ENCODE measurements around the gene WDR77. TPM values are rescaled to one million over a fixed set of nuclear protein-coding genes. Genes with fewer than 3 reads are reported as not detected.

Gene WDR77
- total and polyA plus RNA-seq, 2 donors: 29.6 to 36.8 TPM

- no peaks in the 10 kb centered on the region for H3K9me3 ChIP-seq (ENCODE audit: control insufficient read depth in 2 of 2, insufficient read depth in 1 of 2, low read length in 1 of 2)
- no peaks in the 10 kb centered on the region for H3K27me3 ChIP-seq (ENCODE audit: control insufficient read depth in 2 of 2, insufficient read depth in 1 of 2, low read length in 1 of 2)
- no peak for DNase-seq (ENCODE audit: low read depth in 6 of 9, low spot score in 9 of 9)
- peaks cover under 1 to 9% of the 10 kb centered on the region in 2 donors for H3K4me1 ChIP-seq (ENCODE audit: control insufficient read depth in 2 of 2, insufficient read depth in 2 of 2, low read length in 2 of 2)
- 97% methylated on average over 2 of the region's 2 CpGs for WGBS
- H3K27ac ChIP-seq (ENCODE audit: low read depth in 1 of 2, low read length in 1 of 2): no peak overlapping the region
- H3K4me3 ChIP-seq (ENCODE audit: low read length in 2 of 2): no peak overlapping the region
- peaks cover 23 to 27% of the 10 kb centered on the region in 2 donors for H3K36me3 ChIP-seq (ENCODE audit: control insufficient read depth in 2 of 2, insufficient read depth in 2 of 2, low read length in 1 of 2)
Measured at GRCh38 chr1:111465754-111466153, 16.7 kb upstream of the WDR77 start.

- Histone ChIP-seq H3K27me3 (ENCODE audit: control insufficient read depth in 2 of 2, insufficient read depth in 1 of 2, low read length in 1 of 2) (no peaks in the 10 kb centered on the region), H3K4me3 (ENCODE audit: low read length in 2 of 2) (no peak overlapping the region), H3K27ac (ENCODE audit: low read depth in 1 of 2, low read length in 1 of 2) (no peak overlapping the region), H3K4me1 (ENCODE audit: control insufficient read depth in 2 of 2, insufficient read depth in 2 of 2, low read length in 2 of 2) (no peaks in the 10 kb centered on the region), H3K36me3 (ENCODE audit: control insufficient read depth in 2 of 2, insufficient read depth in 2 of 2, low read length in 1 of 2) (peaks cover 28 to 33% of the 10 kb centered on the region in 2 donors), H3K9me3 (ENCODE audit: control insufficient read depth in 2 of 2, insufficient read depth in 1 of 2, low read length in 1 of 2) (no peaks in the 10 kb centered on the region)
- WGBS: 84% methylated on average over 4 of the region's 4 CpGs
- DNase-seq (ENCODE audit: low read depth in 6 of 9, low spot score in 9 of 9): no peak
Measured at GRCh38 chr1:111463029-111463683, 14.1 kb upstream of the WDR77 start.

DNA sequence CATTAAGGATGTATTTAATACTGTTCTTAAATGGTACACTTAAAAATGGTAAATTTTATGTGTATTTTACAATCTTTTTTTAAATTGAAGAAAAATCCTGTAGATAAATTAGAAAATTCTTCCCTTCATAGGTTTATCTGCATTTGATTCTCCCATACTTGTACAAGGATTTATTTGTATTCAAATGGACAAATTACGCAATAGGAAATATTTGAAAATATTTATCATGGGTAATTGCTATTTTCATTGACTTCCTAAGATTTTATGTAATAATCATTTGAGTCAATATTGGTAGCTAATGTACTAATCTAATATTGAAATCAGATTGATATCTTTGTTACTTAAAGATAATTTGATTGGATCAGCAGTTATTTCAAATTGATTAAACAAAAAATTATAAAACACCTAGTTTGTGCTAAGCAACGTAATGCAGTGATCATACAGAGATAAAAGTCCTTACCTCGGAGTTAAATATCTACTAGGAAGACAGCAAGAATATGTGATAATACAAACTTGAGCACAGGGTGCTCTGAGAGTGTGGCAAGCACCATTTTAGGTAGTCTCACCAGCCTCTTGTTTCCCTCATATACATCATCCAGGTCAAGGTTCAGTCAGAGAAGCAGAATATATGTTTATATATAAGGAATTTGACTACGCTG lies 13.4 kb upstream of the WDR77 start:
- Histone ChIP-seq H3K4me1 (ENCODE audit: control insufficient read depth in 2 of 2, insufficient read depth in 2 of 2, low read length in 2 of 2) (no peaks in the 10 kb centered on the region), H3K9me3 (ENCODE audit: control insufficient read depth in 2 of 2, insufficient read depth in 1 of 2, low read length in 1 of 2) (no peaks in the 10 kb centered on the region), H3K36me3 (ENCODE audit: control insufficient read depth in 2 of 2, insufficient read depth in 2 of 2, low read length in 1 of 2) (peaks cover 25 to 40% of the 10 kb centered on the region in 2 donors), H3K27ac (ENCODE audit: low read depth in 1 of 2, low read length in 1 of 2) (no peak overlapping the region), H3K4me3 (ENCODE audit: low read length in 2 of 2) (no peak overlapping the region), H3K27me3 (ENCODE audit: control insufficient read depth in 2 of 2, insufficient read depth in 1 of 2, low read length in 1 of 2) (no peaks in the 10 kb centered on the region)
- WGBS: 97% methylated on average over 4 of the region's 4 CpGs
- DNase-seq (ENCODE audit: low read depth in 6 of 9, low spot score in 9 of 9): no peak

DNA sequence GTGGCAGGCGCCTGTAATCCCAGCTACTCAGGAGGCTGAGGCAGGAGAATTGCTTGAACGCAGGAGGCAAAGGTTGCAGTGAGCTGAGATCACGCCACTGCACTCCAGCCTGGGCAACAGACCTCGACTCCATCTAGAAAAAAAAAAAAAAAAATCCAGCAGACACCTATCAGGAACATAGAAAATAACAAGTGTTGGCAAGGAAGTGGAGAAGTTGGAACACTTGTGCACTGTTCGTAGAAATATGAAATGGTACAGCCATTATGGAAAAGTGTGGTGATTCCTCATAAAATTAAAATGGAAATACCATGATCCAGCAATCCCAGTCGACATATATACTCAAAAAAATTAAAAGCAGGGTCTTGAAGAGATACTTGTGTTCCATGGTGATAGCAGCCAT lies 12.7 kb upstream of the WDR77 start:
- Histone ChIP-seq H3K27ac (ENCODE audit: low read depth in 1 of 2, low read length in 1 of 2) (no peak overlapping the region), H3K27me3 (ENCODE audit: control insufficient read depth in 2 of 2, insufficient read depth in 1 of 2, low read length in 1 of 2) (no peaks in the 10 kb centered on the region), H3K4me1 (ENCODE audit: control insufficient read depth in 2 of 2, insufficient read depth in 2 of 2, low read length in 2 of 2) (no peaks in the 10 kb centered on the region), H3K36me3 (ENCODE audit: control insufficient read depth in 2 of 2, insufficient read depth in 2 of 2, low read length in 1 of 2) (peaks cover 27 to 47% of the 10 kb centered on the region in 2 donors), H3K4me3 (ENCODE audit: low read length in 2 of 2) (no peak overlapping the region), H3K9me3 (ENCODE audit: control insufficient read depth in 2 of 2, insufficient read depth in 1 of 2, low read length in 1 of 2) (no peaks in the 10 kb centered on the region)
- DNase-seq (ENCODE audit: low read depth in 6 of 9, low spot score in 9 of 9): no peak
- WGBS: 98% methylated on average over 6 of the region's 6 CpGs

DNA sequence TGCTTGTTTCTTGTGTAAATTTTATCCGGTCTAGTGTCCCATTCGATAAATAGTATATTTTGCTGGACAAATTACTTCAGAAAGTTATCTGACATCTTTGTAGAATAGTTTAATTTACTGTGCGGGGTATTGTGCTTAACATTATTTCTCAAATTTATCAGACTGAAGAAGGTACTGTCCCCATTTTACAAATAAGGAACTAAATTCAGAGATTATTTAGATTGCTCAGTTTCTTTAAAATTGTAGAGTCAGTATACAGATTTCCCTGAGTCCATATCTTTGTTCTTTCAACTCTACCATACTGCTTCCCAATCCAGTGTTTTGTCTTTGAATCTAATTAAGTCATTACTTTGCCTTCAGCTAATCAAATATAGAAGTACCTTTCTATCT lies 6.6 kb upstream of the WDR77 start:
- no peaks in the 10 kb centered on the region for H3K9me3 ChIP-seq (ENCODE audit: control insufficient read depth in 2 of 2, insufficient read depth in 1 of 2, low read length in 1 of 2)
- H3K36me3 ChIP-seq (ENCODE audit: control insufficient read depth in 2 of 2, insufficient read depth in 2 of 2, low read length in 1 of 2): peaks cover 24 to 60% of the 10 kb centered on the region in 2 donors
- H3K4me3 ChIP-seq (ENCODE audit: low read length in 2 of 2): no peak overlapping the region
- 97% methylated on average over 3 of the region's 3 CpGs for WGBS
- no peak overlapping the region for H3K27ac ChIP-seq (ENCODE audit: low read depth in 1 of 2, low read length in 1 of 2)
- no peak for DNase-seq (ENCODE audit: low read depth in 6 of 9, low spot score in 9 of 9)
- peaks cover 0 to 3% of the 10 kb centered on the region in 2 donors for H3K4me1 ChIP-seq (ENCODE audit: control insufficient read depth in 2 of 2, insufficient read depth in 2 of 2, low read length in 2 of 2)
- no peaks in the 10 kb centered on the region for H3K27me3 ChIP-seq (ENCODE audit: control insufficient read depth in 2 of 2, insufficient read depth in 1 of 2, low read length in 1 of 2)

- DNase-seq (ENCODE audit: low read depth in 6 of 9, low spot score in 9 of 9): no peak
- no peak overlapping the region for H3K27ac ChIP-seq (ENCODE audit: low read depth in 1 of 2, low read length in 1 of 2)
- H3K36me3 ChIP-seq (ENCODE audit: control insufficient read depth in 2 of 2, insufficient read depth in 2 of 2, low read length in 1 of 2): peaks cover 24 to 59% of the 10 kb centered on the region in 2 donors
- H3K4me1 ChIP-seq (ENCODE audit: control insufficient read depth in 2 of 2, insufficient read depth in 2 of 2, low read length in 2 of 2): peaks cover 3 to 7% of the 10 kb centered on the region in 2 donors
- WGBS: 87% methylated on average over 5 of the region's 5 CpGs
- H3K27me3 ChIP-seq (ENCODE audit: control insufficient read depth in 2 of 2, insufficient read depth in 1 of 2, low read length in 1 of 2): no peaks in the 10 kb centered on the region
- no peaks in the 10 kb centered on the region for H3K9me3 ChIP-seq (ENCODE audit: control insufficient read depth in 2 of 2, insufficient read depth in 1 of 2, low read length in 1 of 2)
- no peak overlapping the region for H3K4me3 ChIP-seq (ENCODE audit: low read length in 2 of 2)
Measured at GRCh38 chr1:111454859-111455641, 6.0 kb upstream of the WDR77 start.

GRCh38 chr1:111453706-111454105 lies 4.7 kb upstream of the WDR77 start:
- DNase-seq (ENCODE audit: low read depth in 6 of 9, low spot score in 9 of 9): no peak
- peaks cover 17 to 47% of the 10 kb centered on the region in 2 donors for H3K36me3 ChIP-seq (ENCODE audit: control insufficient read depth in 2 of 2, insufficient read depth in 2 of 2, low read length in 1 of 2)
- WGBS: 95% methylated on average over 3 of the region's 3 CpGs
- H3K27me3 ChIP-seq (ENCODE audit: control insufficient read depth in 2 of 2, insufficient read depth in 1 of 2, low read length in 1 of 2): no peaks in the 10 kb centered on the region
- H3K4me1 ChIP-seq (ENCODE audit: control insufficient read depth in 2 of 2, insufficient read depth in 2 of 2, low read length in 2 of 2): peaks cover 7 to 10% of the 10 kb centered on the region in 2 donors
- H3K9me3 ChIP-seq (ENCODE audit: control insufficient read depth in 2 of 2, insufficient read depth in 1 of 2, low read length in 1 of 2): peaks cover 0 to 3% of the 10 kb centered on the region in 2 donors
- no peak overlapping the region for H3K4me3 ChIP-seq (ENCODE audit: low read length in 2 of 2)
- H3K27ac ChIP-seq (ENCODE audit: low read depth in 1 of 2, low read length in 1 of 2): no peak overlapping the region

DNA sequence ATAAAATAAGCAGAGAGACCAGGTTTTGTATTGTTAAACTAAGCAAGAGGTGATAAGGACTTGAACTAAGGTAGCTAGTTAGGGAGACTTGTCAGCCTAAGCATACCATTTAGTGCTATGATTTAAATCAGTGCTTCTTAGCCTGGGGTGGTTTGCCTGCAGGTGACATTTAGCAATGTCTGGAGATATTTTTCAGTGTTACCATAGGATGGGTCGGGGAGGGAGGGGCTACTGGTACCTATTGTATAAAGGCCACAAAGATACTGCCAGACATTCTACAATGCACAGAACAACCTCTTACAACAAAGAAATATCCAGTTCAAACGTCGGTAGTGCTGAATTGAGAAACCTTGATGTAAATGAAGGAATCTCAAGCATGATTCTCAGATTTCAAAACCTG lies 3.5 kb upstream of the WDR77 start:
- Histone ChIP-seq H3K36me3 (ENCODE audit: control insufficient read depth in 2 of 2, insufficient read depth in 2 of 2, low read length in 1 of 2) (peaks cover 10 to 36% of the 10 kb centered on the region in 2 donors), H3K27ac (ENCODE audit: low read depth in 1 of 2, low read length in 1 of 2) (no peak overlapping the region), H3K27me3 (ENCODE audit: control insufficient read depth in 2 of 2, insufficient read depth in 1 of 2, low read length in 1 of 2) (no peaks in the 10 kb centered on the region), H3K4me1 (ENCODE audit: control insufficient read depth in 2 of 2, insufficient read depth in 2 of 2, low read length in 2 of 2) (peaks cover 15 to 19% of the 10 kb centered on the region in 2 donors), H3K4me3 (ENCODE audit: low read length in 2 of 2) (no peak overlapping the region), H3K9me3 (ENCODE audit: control insufficient read depth in 2 of 2, insufficient read depth in 1 of 2, low read length in 1 of 2) (peaks cover 0 to 3% of the 10 kb centered on the region in 2 donors)
- 96% methylated on average over 3 of the region's 3 CpGs for WGBS
- DNase-seq (ENCODE audit: low read depth in 6 of 9, low spot score in 9 of 9): no peak

- Histone ChIP-seq H3K36me3 (ENCODE audit: control insufficient read depth in 2 of 2, insufficient read depth in 2 of 2, low read length in 1 of 2) (peaks cover 5 to 37% of the 10 kb centered on the region in 2 donors), H3K27ac (ENCODE audit: low read depth in 1 of 2, low read length in 1 of 2) (no peak overlapping the region), H3K4me1 (ENCODE audit: control insufficient read depth in 2 of 2, insufficient read depth in 2 of 2, low read length in 2 of 2) (peaks cover 22 to 23% of the 10 kb centered on the region in 2 donors)
Measured at GRCh38 chr1:111450185-111450584, 1.1 kb upstream of the WDR77 start.

More at GRCh38 chr1:111450185-111450584, 1.1 kb upstream of the WDR77 start:
- Histone ChIP-seq H3K4me3 (ENCODE audit: low read length in 2 of 2) (peak overlapping the region; percentile 83 to 90), H3K9me3 (ENCODE audit: control insufficient read depth in 2 of 2, insufficient read depth in 1 of 2, low read length in 1 of 2) (peaks cover 0 to 3% of the 10 kb centered on the region in 2 donors), H3K27me3 (ENCODE audit: control insufficient read depth in 2 of 2, insufficient read depth in 1 of 2, low read length in 1 of 2) (no peaks in the 10 kb centered on the region)
- 64% methylated on average over 3 of the region's 3 CpGs for WGBS
- DNase-seq (ENCODE audit: low read depth in 6 of 9, low spot score in 9 of 9): no peak

Measured in thymus (tissue), 11 donors.